H1 (cell line): ENCODE results near the gene SRRM2. TPM values are rescaled to one million over a fixed set of nuclear protein-coding genes. Genes with fewer than 3 reads are reported as not detected.
A peak's percentile ranks its signal among the peaks of the same experiment; 100 is the strongest.

Experiments
- CTCF ChIA-PET: fragments of 300-600 bp; sonication (Branson Sonifier 250); formaldehyde crosslinking; loops from one replicate; lab custom pipeline; 2021; ENCODE audit not compliant: partially characterized antibody; lab: Charles Lee
- POLR2A ChIA-PET: fragments of 300-600 bp; sonication (Branson Sonifier 250); formaldehyde crosslinking; loops from one replicate; lab custom pipeline; 2021; ENCODE audit warnings: inconsistent platforms; ENCODE audit not compliant: partially characterized antibody; lab: Charles Lee
- DNase-seq, 2 experiments: peaks; one replicate each; pipeline versions ENCODE4 v3.0.0 to v3.0.0-alpha.2; 2010 to 2022; ENCODE audit warnings: low spot score in 2 of 2, low read depth in 1 of 2, mixed read lengths in 1 of 2
- FAIRE-seq: peaks from 2 replicates; lab custom pipeline; 2011; peaks lifted over from hg19 to GRCh38; lab: Jason Lieb, UNC
- H2AFZ ChIP-seq: 2 replicates; pipeline ENCODE4 v1.8.1; 2012; ENCODE audit warnings: low read length, inconsistent platforms
- H2AK5ac ChIP-seq: 2 replicates; pipeline ENCODE4 v1.6.1; 2013; ENCODE audit warnings: low read depth, low read length
- H2BK120ac ChIP-seq: replicated peaks from 2 replicates; pipeline ENCODE3; 2013; ENCODE audit warnings: low read depth, low read length, inconsistent platforms
- H2BK12ac ChIP-seq: 2 replicates; pipeline ENCODE4 v1.6.1; 2013; ENCODE audit warnings: low read depth, low read length
- H2BK15ac ChIP-seq: 2 replicates; pipeline ENCODE4 v1.6.1; 2013; ENCODE audit warnings: low read length
- H2BK20ac ChIP-seq: 2 replicates; pipeline ENCODE4 v1.6.1; 2013; ENCODE audit warnings: low read length
- H2BK5ac ChIP-seq: 2 replicates; pipeline ENCODE4 v1.6.1; 2013; ENCODE audit warnings: low read depth, low read length
- H3K14ac ChIP-seq: 2 replicates; pipeline ENCODE4 v1.6.1; 2013; ENCODE audit warnings: inconsistent platforms; ENCODE audit not compliant: insufficient read length
- H3K18ac ChIP-seq: 2 replicates; pipeline ENCODE4 v1.6.1; 2013; ENCODE audit warnings: low read length; ENCODE audit errors: extremely low read depth
- H3K23ac ChIP-seq: 2 replicates; pipeline ENCODE4 v1.6.1; 2013; ENCODE audit warnings: inconsistent platforms; ENCODE audit not compliant: insufficient read length
- H3K23me2 ChIP-seq: 2 replicates; pipeline ENCODE4 v1.6.1; 2013; ENCODE audit warnings: low read depth, low read length
- H3K27ac ChIP-seq: 2 replicates; pipeline ENCODE4 v1.6.1; 2011; ENCODE audit warnings: low read depth, low read length, inconsistent platforms
- H3K27me3 ChIP-seq, 4 experiments: replicated peaks in 1 of 4; 1 replicate in 1 of 4; 2 replicates in 3 of 4; pipeline versions ENCODE4 v1.6.1 to v1.8.1; 2011 to 2013; ENCODE audit warnings: low read length in 3 of 4, mild to moderate bottlenecking in 3 of 4, inconsistent platforms in 2 of 4, mixed read lengths in 2 of 4, moderate library complexity in 1 of 4; ENCODE audit not compliant: control insufficient read depth in 3 of 4, insufficient read depth in 3 of 4; ENCODE audit errors: extremely low read depth in 1 of 4
- H3K36me3 ChIP-seq, 4 experiments: 2 replicates each; pipeline versions ENCODE4 v1.6.1 to v1.8.1; 2011 to 2013; ENCODE audit warnings: mild to moderate bottlenecking in 4 of 4, low read length in 3 of 4, moderate library complexity in 2 of 4, control low read depth in 1 of 4, inconsistent platforms in 1 of 4; ENCODE audit not compliant: insufficient read depth in 4 of 4, control insufficient read depth in 2 of 4
- H3K4ac ChIP-seq: replicated peaks from 2 replicates; pipeline ENCODE3; 2013; ENCODE audit warnings: low read length, low read depth, mixed read lengths, inconsistent platforms; ENCODE audit not compliant: insufficient read length
- H3K4me1 ChIP-seq, 4 experiments: replicated peaks in 1 of 4; 1 replicate in 1 of 4; 2 replicates in 3 of 4; pipeline versions ENCODE4 v1.6.1 to v1.8.1; 2011 to 2013; ENCODE audit warnings: low read length in 3 of 4, inconsistent platforms in 2 of 4, mixed read lengths in 1 of 4; ENCODE audit not compliant: insufficient read depth in 4 of 4, control insufficient read depth in 3 of 4
- H3K4me2 ChIP-seq, 2 experiments: 2 replicates each; pipeline versions ENCODE4 v1.6.1 to v1.8.1; 2011 to 2013; ENCODE audit warnings: low read depth in 2 of 2, low read length in 2 of 2, control low read depth in 1 of 2, inconsistent platforms in 1 of 2, mild to moderate bottlenecking in 1 of 2; ENCODE audit not compliant: insufficient read depth in 1 of 2
- H3K4me3 ChIP-seq, 4 experiments: fragments of 200-600, 300-600 bp in 1 of 4; sonication (generic), shearing (Covaris generic), sonication (Bioruptor Twin) in 1 of 4; 2 replicates each; pipeline versions ENCODE4 v1.5.1 to v1.8.1; 2011 to 2016; ENCODE audit warnings: low read length in 4 of 4, low read depth in 3 of 4, control low read depth in 2 of 4, inconsistent platforms in 2 of 4, mild to moderate bottlenecking in 2 of 4, mixed read lengths in 1 of 4, moderate library complexity in 1 of 4; ENCODE audit not compliant: insufficient read depth in 2 of 4; ENCODE audit errors: extremely low read depth in 1 of 4
- H3K56ac ChIP-seq: replicated peaks from 2 replicates; pipeline ENCODE3; 2013; ENCODE audit warnings: low read depth, mild to moderate bottlenecking, mixed read lengths, low read length, inconsistent platforms; ENCODE audit not compliant: insufficient read length
- H3K79me1 ChIP-seq: 2 replicates; pipeline ENCODE4 v1.6.1; 2013; ENCODE audit warnings: low read depth, low read length, control low read depth
- H3K79me2 ChIP-seq, 2 experiments: 2 replicates each; pipeline versions ENCODE4 v1.6.1 to v1.8.1; 2012 to 2013; ENCODE audit warnings: low read length in 2 of 2, mild to moderate bottlenecking in 2 of 2, inconsistent platforms in 1 of 2; ENCODE audit not compliant: insufficient read depth in 2 of 2, control insufficient read depth in 1 of 2
- H3K9ac ChIP-seq, 4 experiments: replicated peaks in 1 of 4; 1 replicate in 1 of 4; 2 replicates in 3 of 4; pipeline versions ENCODE4 v1.6.1 to v1.8.1; 2011 to 2013; ENCODE audit warnings: low read depth in 3 of 4, low read length in 3 of 4, control low read depth in 2 of 4, mild to moderate bottlenecking in 2 of 4, moderate library complexity in 2 of 4, inconsistent platforms in 1 of 4; ENCODE audit errors: extremely low read depth in 1 of 4
- H3K9me3 ChIP-seq, 2 experiments: 2 replicates each; pipeline versions ENCODE4 v1.6.1 to v1.8.1; 2012 to 2013; ENCODE audit warnings: mild to moderate bottlenecking in 2 of 2, moderate library complexity in 2 of 2, control low read depth in 1 of 2, inconsistent platforms in 1 of 2, low read depth in 1 of 2, low read length in 1 of 2, mixed read lengths in 1 of 2; ENCODE audit not compliant: insufficient read depth in 2 of 2
- H4K20me1 ChIP-seq, 2 experiments: replicated peaks in 1 of 2; 2 replicates each; pipeline versions ENCODE3 to v1.8.1; 2011 to 2013; ENCODE audit warnings: inconsistent platforms in 2 of 2, low read length in 2 of 2, mild to moderate bottlenecking in 1 of 2; ENCODE audit not compliant: insufficient read depth in 2 of 2, control insufficient read depth in 1 of 2
- H4K5ac ChIP-seq: 2 replicates; pipeline ENCODE4 v1.6.1; 2013; ENCODE audit warnings: low read length, low read depth, mixed read lengths, inconsistent platforms; ENCODE audit not compliant: insufficient read length
- H4K8ac ChIP-seq: 2 replicates; pipeline ENCODE4 v1.8.0; 2013; ENCODE audit warnings: mild to moderate bottlenecking, moderate library complexity, low read length, inconsistent platforms; ENCODE audit not compliant: insufficient read depth; ENCODE audit errors: extremely low read depth
- H4K91ac ChIP-seq: replicated peaks from 2 replicates; pipeline ENCODE3; 2013; ENCODE audit warnings: low read length, mixed read lengths, inconsistent platforms; ENCODE audit not compliant: insufficient read length
- CREB1 ChIP-seq: IDR thresholded peaks from 2 replicates; pipeline ENCODE4 v1.6.1; 2012; ENCODE audit warnings: inconsistent platforms
- GABPA ChIP-seq: IDR thresholded peaks from 2 replicates; pipeline ENCODE4 v1.6.1; 2011; ENCODE audit warnings: mild to moderate bottlenecking, low read length, moderate library complexity, borderline replicate concordance; ENCODE audit not compliant: insufficient read depth
- PHF8 ChIP-seq: fragments of 200-600 bp; sonication (generic); conservative IDR thresholded peaks from 2 replicates; pipeline ENCODE4 v1.7.1; 2012; ENCODE audit warnings: low read depth, mild to moderate bottlenecking, inconsistent platforms, low read length, moderate library complexity
- POLR2A ChIP-seq, 2 experiments: IDR thresholded peaks; 1 replicate in 1 of 2; 2 replicates in 1 of 2; pipeline ENCODE4 v1.6.1; 2011; ENCODE audit warnings: low read depth in 2 of 2, low read length in 2 of 2, mild to moderate bottlenecking in 2 of 2; ENCODE audit errors: control extremely low read depth in 1 of 2
- POLR2AphosphoS5 ChIP-seq: IDR thresholded peaks from 2 replicates; pipeline ENCODE4 v1.6.1; 2011; ENCODE audit warnings: low read depth, low read length
- WGBS, 2 experiments: shearing (Covaris generic) in 1 of 2; methylation state at CpG; one replicate each; pipeline versions ENCODE4 v1.1.6 to v1.1.7; 2013 to 2015; ENCODE audit warnings: low lambda C conversion rate in 2 of 2, mixed read lengths in 2 of 2, inconsistent platforms in 1 of 2, low coverage in 1 of 2, missing lambda C conversion rate in 1 of 2; ENCODE audit not compliant: insufficient replicate concordance in 2 of 2, insufficient coverage in 1 of 2, insufficient read length in 1 of 2; ENCODE audit errors: extremely low coverage in 1 of 2, missing lambda C conversion rate in 1 of 2; 5-methylcytosine and 5-hydroxymethylcytosine counted together
- polyA plus RNA-seq, 7 experiments: library from polyadenylated mRNA; depleted of rRNA in 3 of 7; stranded (reverse) in 5 of 7; unstranded in 2 of 7; fragments of >200 nt in 5 of 7; fragments of 200-250 nt in 2 of 7; gene quantifications; 1 replicate in 5 of 7; 2 replicates in 1 of 7; 4 replicates in 1 of 7; pipeline versions ENCODE4 v1.2.1 to v1.2.3, GENCODE V29; 2011 to 2013; ENCODE audit warnings: missing spikeins in 2 of 7, mixed read lengths in 2 of 7
- total RNA-seq: library from RNA; stranded (reverse); fragmentation: NEBNext Ultra II Directional; extraction: Animal tissue kit (Norgen Biotek cat#: 25700); gene quantifications from 2 replicates; pipeline ENCODE4 v1.2.1, GENCODE V29; 2021

The SRRM2 gene
- total and polyA plus RNA-seq, 2 of the 8 experiments (the other 6 are each of a cell fraction or from before 2014, with no cell fraction given), result 300 to 579 TPM

GRCh38 chr16:2755158-2755557 lies 2.7 kb downstream of the SRRM2 start:
- TF ChIP-seq CREB1, result no peak
- TF ChIP-seq GABPA, result no peak
- TF ChIP-seq PHF8, result no peak
- TF ChIP-seq POLR2A (IDR thresholded peaks at IDR 0.05; ENCODE audit: control extremely low read depth in 1 of 2, low read depth in 2 of 2, low read length in 2 of 2), result no peak
- 0 out of 2 replicates have a peak, but pooled peaks have one; percentile 19 for TF ChIP-seq POLR2AphosphoS5
- TF ChIP-seq, all 59 proteins: peak for 1
- Histone ChIP-seq H3K79me2 (peaks cover 52 to 79% of the 10 kb centered on the region in 2 experiments), H3K4me3 (peak overlapping the region in 3 of 4 experiments; percentile 14 to 89 (median 88); a peak in 5 of 8 replicates), H3K18ac (no peak overlapping the region), H2BK12ac (no peak overlapping the region), H4K91ac (no peak overlapping the region), H2AK5ac (no peak overlapping the region), H3K23me2 (peaks cover 8% of the 10 kb centered on the region; the same call in 1 of the 2 replicates), H3K14ac (no peak overlapping the region), H3K27me3 (no peaks in the 10 kb centered on the region), H4K5ac (no peak overlapping the region), H3K9ac (peak overlapping the region in 2 of 4 experiments; percentile 12 to 38; a peak in 1 of 7 replicates), H2BK5ac (no peak overlapping the region), H3K9me3 (peaks cover 0 to 2% of the 10 kb centered on the region in 2 experiments; a peak in 1 of 4 replicates), H4K20me1 (peaks cover 21 to 25% of the 10 kb centered on the region in 2 experiments), H3K4ac (no peak overlapping the region), H2AFZ (no peak overlapping the region), H2BK120ac (no peak overlapping the region), H3K27ac (no peak overlapping the region), H2BK15ac (no peak overlapping the region), H3K4me2 (peak overlapping the region; percentile 77 to 82), H3K36me3 (peaks cover 21 to 45% (median 37%) of the 10 kb centered on the region in 4 experiments), H2BK20ac (no peak overlapping the region), H3K23ac (no peak overlapping the region), H3K79me1 (peaks cover 5% of the 10 kb centered on the region; the same call in 1 of the 2 replicates), H3K4me1 (peaks cover 2 to 8% (median 5%) of the 10 kb centered on the region in 4 experiments; a peak in 6 of 7 replicates), H4K8ac (no peak overlapping the region), H3K56ac (no peak overlapping the region)
- no peak for DNase-seq
- CTCF ChIA-PET, result no interaction called here
- POLR2A ChIA-PET, result interaction anchor here (1.1 to 8.3 kb wide), 5 partner anchors 8 to 20 kb away, joined by 3 to 180 read pairs (median 96); partner anchors contain the start of gene ELOB
- FAIRE-seq, result no peak
- WGBS, 2 experiments, result 67 to 100% methylated on average over 1 to 3 of the region's 3 CpGs
